ENCODE results near the gene SIRPB2.

- TF ChIP-seq CTCF (IDR thresholded peaks at IDR 0.05; ENCODE audit: insufficient read depth, low read length) (no peak), GABPA (IDR thresholded peaks at IDR 0.05; ENCODE audit: low read depth) (no peak), REST (IDR thresholded peaks at IDR 0.05; ENCODE audit: insufficient replicate concordance, low read depth) (no peak), POLR2AphosphoS5 (IDR thresholded peaks at IDR 0.05; ENCODE audit: low read depth) (no peak), SPI1 (IDR thresholded peaks at IDR 0.05; ENCODE audit: borderline replicate concordance, low read depth) (no peak)
These were observed 25.6 kb downstream of the SIRPB2 start for GRCh38 chr20:1465470-1466210.
